ENCODE data around the gene WRNIP1. TPM values are rescaled to one million over a fixed set of nuclear protein-coding genes. Genes with fewer than 3 reads are reported as not detected.

Gene WRNIP1
- total and polyA plus RNA-seq, 2 of the 13 experiments (the other 11 are each of a cell fraction or from before 2014, with no cell fraction given) = 77.7 to 90.3 TPM

DNA sequence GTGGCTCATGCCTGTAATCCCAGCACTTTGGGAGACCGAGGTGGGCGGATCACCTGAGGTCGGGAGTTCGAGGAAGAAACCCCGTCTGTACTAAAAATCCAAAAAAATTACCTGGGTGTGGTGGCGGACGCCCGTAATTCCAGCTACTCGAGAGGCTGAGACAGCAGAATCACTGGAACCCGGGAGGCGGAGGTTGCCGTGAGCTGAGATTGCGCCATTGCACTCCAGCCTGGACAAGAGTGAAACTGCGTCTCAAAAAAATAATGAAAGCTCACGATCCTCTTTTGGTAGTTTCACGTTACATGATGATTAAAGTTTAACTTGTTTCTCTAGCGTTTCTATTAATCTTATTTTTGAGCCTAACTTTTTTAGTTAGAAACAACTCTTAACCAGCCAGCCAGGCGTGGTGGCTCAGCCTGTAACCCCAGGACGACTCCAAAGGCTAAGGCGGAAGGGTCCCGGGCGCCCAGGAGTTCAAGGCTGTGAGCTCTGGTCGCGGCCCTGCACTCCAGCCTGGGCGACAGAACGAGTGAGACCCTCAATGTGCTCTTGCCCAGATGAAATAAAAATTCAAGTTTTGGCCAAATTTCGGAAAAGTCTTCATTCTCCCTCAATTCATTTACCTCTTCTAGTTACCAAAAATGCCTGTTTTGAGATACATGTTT lies 1.2 kb upstream of the WRNIP1 start (continued):
- TF ChIP-seq, protein P1, sequence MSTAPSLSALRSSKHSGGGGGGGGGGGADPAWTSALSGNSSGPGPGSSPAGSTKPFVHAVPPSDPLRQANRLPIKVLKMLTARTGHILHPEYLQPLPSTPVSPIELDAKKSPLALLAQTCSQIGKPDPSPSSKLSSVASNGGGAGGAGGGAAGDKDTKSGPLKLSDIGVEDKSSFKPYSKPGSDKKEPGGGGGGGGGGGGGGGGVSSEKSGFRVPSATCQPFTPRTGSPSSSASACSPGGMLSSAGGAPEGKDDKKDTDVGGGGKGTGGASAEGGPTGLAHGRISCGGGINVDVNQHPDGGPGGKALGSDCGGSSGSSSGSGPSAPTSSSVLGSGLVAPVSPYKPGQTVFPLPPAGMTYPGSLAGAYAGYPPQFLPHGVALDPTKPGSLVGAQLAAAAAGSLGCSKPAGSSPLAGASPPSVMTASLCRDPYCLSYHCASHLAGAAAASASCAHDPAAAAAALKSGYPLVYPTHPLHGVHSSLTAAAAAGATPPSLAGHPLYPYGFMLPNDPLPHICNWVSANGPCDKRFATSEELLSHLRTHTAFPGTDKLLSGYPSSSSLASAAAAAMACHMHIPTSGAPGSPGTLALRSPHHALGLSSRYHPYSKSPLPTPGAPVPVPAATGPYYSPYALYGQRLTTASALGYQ (CRISPR knock-in tag; IDR thresholded peaks at IDR 0.05) = no peak
- TF ChIP-seq ZBTB1 (CRISPR knock-in tag; IDR thresholded peaks at IDR 0.05; ENCODE audit: borderline replicate concordance) (no peak), ZNF713 (CRISPR knock-in tag; IDR thresholded peaks at IDR 0.05) (no peak), ARNTL (CRISPR knock-in tag; IDR thresholded peaks at IDR 0.05) (no peak), ZZZ3 (CRISPR knock-in tag; IDR thresholded peaks at IDR 0.05; ENCODE audit: borderline replicate concordance) (no peak), ZNF17 (CRISPR knock-in tag; IDR thresholded peaks at IDR 0.05) (no peak), GABPA (IDR thresholded peaks at IDR 0.05; ENCODE audit: low read depth, low read length) (no peak), GABPA (CRISPR knock-in tag; IDR thresholded peaks at IDR 0.05; ENCODE audit: low read depth) (no peak), SP140L (CRISPR knock-in tag; IDR thresholded peaks at IDR 0.05; ENCODE audit: borderline replicate concordance) (no peak), RELA (CRISPR knock-in tag; IDR thresholded peaks at IDR 0.05) (no peak), HOXD1 (CRISPR knock-in tag; IDR thresholded peaks at IDR 0.05) (no peak), ASH2L (IDR thresholded peaks at IDR 0.05; ENCODE audit: insufficient read length, low read depth, low read length) (no peak), ZFP90 (CRISPR knock-in tag; IDR thresholded peaks at IDR 0.05; ENCODE audit: borderline replicate concordance) (no peak)
- TF ChIP-seq, protein P2, sequence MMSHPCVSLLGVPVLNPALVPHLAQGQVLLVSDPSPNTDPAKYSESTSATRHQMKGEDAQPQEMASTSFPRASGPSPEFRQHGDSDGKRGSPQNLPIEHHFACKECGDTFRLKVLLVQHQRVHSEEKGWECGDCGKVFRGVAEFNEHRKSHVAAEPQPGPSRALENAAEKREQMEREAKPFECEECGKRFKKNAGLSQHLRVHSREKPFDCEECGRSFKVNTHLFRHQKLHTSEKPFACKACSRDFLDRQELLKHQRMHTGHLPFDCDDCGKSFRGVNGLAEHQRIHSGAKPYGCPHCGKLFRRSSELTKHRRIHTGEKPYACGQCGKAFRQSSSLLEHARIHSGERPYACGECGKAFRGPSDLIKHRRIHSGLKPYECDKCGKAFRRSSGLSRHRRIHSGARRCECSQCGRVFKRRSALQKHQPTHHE (CRISPR knock-in tag; IDR thresholded peaks at IDR 0.05; ENCODE audit: borderline replicate concordance) = peak; percentile 9; the same call in 1 of the 2 replicates
- TF ChIP-seq, protein P3, sequence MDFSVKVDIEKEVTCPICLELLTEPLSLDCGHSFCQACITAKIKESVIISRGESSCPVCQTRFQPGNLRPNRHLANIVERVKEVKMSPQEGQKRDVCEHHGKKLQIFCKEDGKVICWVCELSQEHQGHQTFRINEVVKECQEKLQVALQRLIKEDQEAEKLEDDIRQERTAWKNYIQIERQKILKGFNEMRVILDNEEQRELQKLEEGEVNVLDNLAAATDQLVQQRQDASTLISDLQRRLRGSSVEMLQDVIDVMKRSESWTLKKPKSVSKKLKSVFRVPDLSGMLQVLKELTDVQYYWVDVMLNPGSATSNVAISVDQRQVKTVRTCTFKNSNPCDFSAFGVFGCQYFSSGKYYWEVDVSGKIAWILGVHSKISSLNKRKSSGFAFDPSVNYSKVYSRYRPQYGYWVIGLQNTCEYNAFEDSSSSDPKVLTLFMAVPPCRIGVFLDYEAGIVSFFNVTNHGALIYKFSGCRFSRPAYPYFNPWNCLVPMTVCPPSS (IDR thresholded peaks at IDR 0.05) = no peak
- TF ChIP-seq, protein P4, sequence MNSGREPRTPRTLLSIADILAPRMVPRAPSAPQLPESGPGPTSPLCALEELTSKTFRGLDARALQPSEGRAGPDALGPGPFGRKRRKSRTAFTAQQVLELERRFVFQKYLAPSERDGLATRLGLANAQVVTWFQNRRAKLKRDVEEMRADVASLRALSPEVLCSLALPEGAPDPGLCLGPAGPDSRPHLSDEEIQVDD (CRISPR knock-in tag; IDR thresholded peaks at IDR 0.05; ENCODE audit: borderline replicate concordance) = no peak
- TF ChIP-seq, protein P5, sequence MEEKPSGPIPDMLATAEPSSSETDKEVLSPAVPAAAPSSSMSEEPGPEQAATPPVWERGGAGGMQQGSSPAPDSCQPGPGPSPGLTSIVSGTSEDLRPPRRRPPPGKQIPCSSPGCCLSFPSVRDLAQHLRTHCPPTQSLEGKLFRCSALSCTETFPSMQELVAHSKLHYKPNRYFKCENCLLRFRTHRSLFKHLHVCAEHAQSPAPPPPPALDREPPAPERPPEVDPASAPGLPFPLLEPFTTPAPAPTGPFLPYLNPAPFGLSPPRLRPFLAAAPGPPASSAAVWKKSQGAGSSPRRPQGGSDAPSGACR (CRISPR knock-in tag; IDR thresholded peaks at IDR 0.05) = no peak
- TF ChIP-seq, protein P6, sequence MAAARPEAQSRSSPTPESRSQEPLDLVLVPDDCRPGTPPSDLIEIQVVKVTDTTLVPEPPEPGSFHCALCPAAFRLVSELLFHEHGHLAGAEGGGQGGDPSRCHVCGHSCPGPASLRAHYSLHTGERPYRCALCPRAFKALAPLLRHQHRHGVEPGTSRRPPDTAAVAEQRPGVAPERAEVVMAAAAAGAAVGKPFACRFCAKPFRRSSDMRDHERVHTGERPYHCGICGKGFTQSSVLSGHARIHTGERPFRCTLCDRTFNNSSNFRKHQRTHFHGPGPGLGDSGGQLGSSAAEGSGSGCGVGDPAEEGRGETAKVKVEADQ (CRISPR knock-in tag; IDR thresholded peaks at IDR 0.05; ENCODE audit: borderline replicate concordance) = no peak
- TF ChIP-seq, protein P7, sequence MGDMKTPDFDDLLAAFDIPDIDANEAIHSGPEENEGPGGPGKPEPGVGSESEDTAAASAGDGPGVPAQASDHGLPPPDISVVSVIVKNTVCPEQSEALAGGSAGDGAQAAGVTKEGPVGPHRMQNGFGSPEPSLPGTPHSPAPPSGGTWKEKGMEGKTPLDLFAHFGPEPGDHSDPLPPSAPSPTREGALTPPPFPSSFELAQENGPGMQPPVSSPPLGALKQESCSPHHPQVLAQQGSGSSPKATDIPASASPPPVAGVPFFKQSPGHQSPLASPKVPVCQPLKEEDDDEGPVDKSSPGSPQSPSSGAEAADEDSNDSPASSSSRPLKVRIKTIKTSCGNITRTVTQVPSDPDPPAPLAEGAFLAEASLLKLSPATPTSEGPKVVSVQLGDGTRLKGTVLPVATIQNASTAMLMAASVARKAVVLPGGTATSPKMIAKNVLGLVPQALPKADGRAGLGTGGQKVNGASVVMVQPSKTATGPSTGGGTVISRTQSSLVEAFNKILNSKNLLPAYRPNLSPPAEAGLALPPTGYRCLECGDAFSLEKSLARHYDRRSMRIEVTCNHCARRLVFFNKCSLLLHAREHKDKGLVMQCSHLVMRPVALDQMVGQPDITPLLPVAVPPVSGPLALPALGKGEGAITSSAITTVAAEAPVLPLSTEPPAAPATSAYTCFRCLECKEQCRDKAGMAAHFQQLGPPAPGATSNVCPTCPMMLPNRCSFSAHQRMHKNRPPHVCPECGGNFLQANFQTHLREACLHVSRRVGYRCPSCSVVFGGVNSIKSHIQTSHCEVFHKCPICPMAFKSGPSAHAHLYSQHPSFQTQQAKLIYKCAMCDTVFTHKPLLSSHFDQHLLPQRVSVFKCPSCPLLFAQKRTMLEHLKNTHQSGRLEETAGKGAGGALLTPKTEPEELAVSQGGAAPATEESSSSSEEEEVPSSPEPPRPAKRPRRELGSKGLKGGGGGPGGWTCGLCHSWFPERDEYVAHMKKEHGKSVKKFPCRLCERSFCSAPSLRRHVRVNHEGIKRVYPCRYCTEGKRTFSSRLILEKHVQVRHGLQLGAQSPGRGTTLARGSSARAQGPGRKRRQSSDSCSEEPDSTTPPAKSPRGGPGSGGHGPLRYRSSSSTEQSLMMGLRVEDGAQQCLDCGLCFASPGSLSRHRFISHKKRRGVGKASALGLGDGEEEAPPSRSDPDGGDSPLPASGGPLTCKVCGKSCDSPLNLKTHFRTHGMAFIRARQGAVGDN (CRISPR knock-in tag; IDR thresholded peaks at IDR 0.05) = no peak

Data from HepG2 (cell line).